Smooth muscle cell (in vitro differentiated cells): ENCODE results near the gene CRMP1. TPM values are rescaled to one million over a fixed set of nuclear protein-coding genes. Genes with fewer than 3 reads are reported as not detected.

Experiments
- DNase-seq: peaks from one replicate; lab custom pipeline; 2025; ENCODE audit not compliant: unreplicated experiment; lab: John Stamatoyannopoulos, UW
- H2AFZ ChIP-seq: fragments of 200-600 bp; sonication (generic); 2 replicates; pipeline ENCODE4 v1.6.0; 2016; ENCODE audit warnings: antibody characterized with exemption, low read depth, mild to moderate bottlenecking
- H3F3A ChIP-seq: fragments of 200-600 bp; sonication (generic); 2 replicates; pipeline ENCODE4 v1.6.0; 2017; ENCODE audit warnings: antibody characterized with exemption, low read depth
- H3K27ac ChIP-seq: fragments of 200-600 bp; sonication (generic); 2 replicates; pipeline ENCODE4 v1.5.1; 2016; ENCODE audit warnings: low read depth, mild to moderate bottlenecking
- H3K27me3 ChIP-seq: fragments of 200-600 bp; sonication (generic); 2 replicates; pipeline ENCODE4 v1.6.1; 2016; ENCODE audit warnings: low read depth, mild to moderate bottlenecking
- H3K36me3 ChIP-seq: fragments of 200-600 bp; sonication (generic); 2 replicates; pipeline ENCODE4 v1.5.1; 2016; ENCODE audit warnings: low read depth
- H3K4me1 ChIP-seq: fragments of 200-600 bp; sonication (generic); 2 replicates; pipeline ENCODE4 v1.5.1; 2016; ENCODE audit warnings: low read depth
- H3K4me2 ChIP-seq: fragments of 200-600 bp; sonication (generic); 2 replicates; pipeline ENCODE4 v1.6.0; 2016; ENCODE audit warnings: mild to moderate bottlenecking
- H3K4me3 ChIP-seq: fragments of 200-600 bp; sonication (generic); 2 replicates; pipeline ENCODE4 v1.5.1; 2016; ENCODE audit warnings: mild to moderate bottlenecking
- H3K79me2 ChIP-seq: fragments of 200-600 bp; sonication (generic); 2 replicates; pipeline ENCODE4 v1.6.0; 2016; ENCODE audit warnings: low read depth, mild to moderate bottlenecking
- H3K9ac ChIP-seq: fragments of 200-600 bp; sonication (generic); 2 replicates; pipeline ENCODE4 v1.6.0; 2016; ENCODE audit warnings: low read depth
- H3K9me3 ChIP-seq: fragments of 200-600 bp; sonication (generic); replicated peaks from 2 replicates; pipeline ENCODE4 v1.5.1; 2016; ENCODE audit warnings: low read depth
- H4K20me1 ChIP-seq: fragments of 200-600 bp; sonication (generic); 2 replicates; pipeline ENCODE4 v1.6.0; 2016; ENCODE audit warnings: low read depth
- WGBS: methylation state at CpG from one replicate; pipeline ENCODE4 v1.1.7; 2016; ENCODE audit warnings: low lambda C conversion rate; 5-methylcytosine and 5-hydroxymethylcytosine counted together
- polyA plus RNA-seq: library from polyadenylated mRNA; unstranded; fragments of >200 nt; fragmentation: Nextera tagmentation; extraction: Ambion mirVana; gene quantifications from 2 replicates; pipeline ENCODE4 v1.2.1, GENCODE V29; 2016
- total RNA-seq: library from RNA; depleted of rRNA; stranded (reverse); fragments of >200 nt; gene quantifications from 2 replicates; pipeline ENCODE4 v1.2.3, GENCODE V29; 2014
- TF ChIP-seq, protein P1 (sequence below): fragments of 200-600 bp; sonication (generic); IDR thresholded peaks from 2 replicates; pipeline ENCODE4 v1.5.1; 2017; ENCODE audit warnings: borderline replicate concordance, mild to moderate bottlenecking, antibody characterized with exemption; ENCODE audit not compliant: insufficient read depth, poor library complexity, severe bottlenecking

Gene CRMP1
- total and polyA plus RNA-seq, 2 experiments from 2014 or later = 12.5 to 18.6 TPM

DNA sequence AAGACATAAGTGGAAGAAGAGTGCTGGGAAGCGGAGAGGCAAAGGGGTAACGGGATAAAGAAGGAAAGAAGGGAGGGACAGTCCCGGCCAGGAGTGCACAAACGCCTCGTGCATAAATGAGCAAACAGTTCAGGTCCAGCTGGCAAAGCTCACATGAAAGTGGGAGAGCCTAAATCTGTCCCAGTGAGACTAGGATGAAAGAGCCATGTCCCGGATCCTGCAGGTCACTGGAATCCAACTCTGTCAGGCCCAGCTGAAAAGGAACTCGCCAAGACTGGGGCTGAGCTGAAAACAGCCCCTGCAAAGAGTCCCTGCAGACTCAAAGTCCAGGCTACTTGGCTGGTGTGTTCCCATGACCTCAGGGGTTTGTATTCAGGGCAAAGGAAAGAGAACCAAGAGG lies 38.0 kb upstream of the CRMP1 start:
- H2AFZ ChIP-seq = no peak overlapping the region
- DNase-seq = no peak
- no peaks in the 10 kb centered on the region for H3F3A ChIP-seq
- H3K4me1 ChIP-seq = no peaks in the 10 kb centered on the region
- no peaks in the 10 kb centered on the region for H3K36me3 ChIP-seq
- no peaks in the 10 kb centered on the region for H3K9me3 ChIP-seq
- H4K20me1 ChIP-seq = no peaks in the 10 kb centered on the region
- no peak overlapping the region for H3K4me2 ChIP-seq
- H3K9ac ChIP-seq = no peak overlapping the region
- no peak overlapping the region for H3K27ac ChIP-seq
- 91% methylated on average over 7 of the region's 7 CpGs for WGBS
- peaks cover 21% of the 10 kb centered on the region for H3K27me3 ChIP-seq
- TF ChIP-seq, protein P1, sequence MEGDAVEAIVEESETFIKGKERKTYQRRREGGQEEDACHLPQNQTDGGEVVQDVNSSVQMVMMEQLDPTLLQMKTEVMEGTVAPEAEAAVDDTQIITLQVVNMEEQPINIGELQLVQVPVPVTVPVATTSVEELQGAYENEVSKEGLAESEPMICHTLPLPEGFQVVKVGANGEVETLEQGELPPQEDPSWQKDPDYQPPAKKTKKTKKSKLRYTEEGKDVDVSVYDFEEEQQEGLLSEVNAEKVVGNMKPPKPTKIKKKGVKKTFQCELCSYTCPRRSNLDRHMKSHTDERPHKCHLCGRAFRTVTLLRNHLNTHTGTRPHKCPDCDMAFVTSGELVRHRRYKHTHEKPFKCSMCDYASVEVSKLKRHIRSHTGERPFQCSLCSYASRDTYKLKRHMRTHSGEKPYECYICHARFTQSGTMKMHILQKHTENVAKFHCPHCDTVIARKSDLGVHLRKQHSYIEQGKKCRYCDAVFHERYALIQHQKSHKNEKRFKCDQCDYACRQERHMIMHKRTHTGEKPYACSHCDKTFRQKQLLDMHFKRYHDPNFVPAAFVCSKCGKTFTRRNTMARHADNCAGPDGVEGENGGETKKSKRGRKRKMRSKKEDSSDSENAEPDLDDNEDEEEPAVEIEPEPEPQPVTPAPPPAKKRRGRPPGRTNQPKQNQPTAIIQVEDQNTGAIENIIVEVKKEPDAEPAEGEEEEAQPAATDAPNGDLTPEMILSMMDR = no peak
- no peak overlapping the region for H3K4me3 ChIP-seq
- no peaks in the 10 kb centered on the region for H3K79me2 ChIP-seq

DNA sequence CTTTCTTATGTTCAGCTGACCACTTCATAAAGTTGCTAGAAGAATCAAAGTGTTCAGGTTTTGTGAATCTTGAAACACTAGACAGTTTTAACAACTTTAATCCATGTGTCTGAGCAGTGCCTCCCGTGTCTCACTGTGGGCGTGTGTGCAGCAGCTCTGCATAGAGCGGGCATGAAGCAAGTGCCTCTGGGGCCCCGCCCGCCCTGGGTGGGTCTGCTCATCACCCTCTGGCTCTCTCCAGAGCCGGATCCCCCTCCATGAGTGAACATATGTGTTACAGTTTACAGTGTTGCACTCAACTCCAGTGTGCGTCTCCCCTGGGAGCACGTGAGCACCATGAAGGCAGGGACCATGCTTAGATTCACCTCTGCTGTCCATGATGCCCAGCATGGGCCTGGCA lies 37.6 kb upstream of the CRMP1 start:
- Histone ChIP-seq H3K4me2 (no peak overlapping the region), H3F3A (no peaks in the 10 kb centered on the region), H3K27ac (no peak overlapping the region), H3K9ac (no peak overlapping the region), H3K4me1 (no peaks in the 10 kb centered on the region), H3K4me3 (no peak overlapping the region), H3K9me3 (no peaks in the 10 kb centered on the region), H2AFZ (no peak overlapping the region), H3K79me2 (no peaks in the 10 kb centered on the region), H3K27me3 (peaks cover 21% of the 10 kb centered on the region), H4K20me1 (no peaks in the 10 kb centered on the region), H3K36me3 (no peaks in the 10 kb centered on the region)
- TF ChIP-seq, protein P1 = no peak
- DNase-seq = no peak
- WGBS = 92% methylated on average over 8 of the region's 8 CpGs

DNA sequence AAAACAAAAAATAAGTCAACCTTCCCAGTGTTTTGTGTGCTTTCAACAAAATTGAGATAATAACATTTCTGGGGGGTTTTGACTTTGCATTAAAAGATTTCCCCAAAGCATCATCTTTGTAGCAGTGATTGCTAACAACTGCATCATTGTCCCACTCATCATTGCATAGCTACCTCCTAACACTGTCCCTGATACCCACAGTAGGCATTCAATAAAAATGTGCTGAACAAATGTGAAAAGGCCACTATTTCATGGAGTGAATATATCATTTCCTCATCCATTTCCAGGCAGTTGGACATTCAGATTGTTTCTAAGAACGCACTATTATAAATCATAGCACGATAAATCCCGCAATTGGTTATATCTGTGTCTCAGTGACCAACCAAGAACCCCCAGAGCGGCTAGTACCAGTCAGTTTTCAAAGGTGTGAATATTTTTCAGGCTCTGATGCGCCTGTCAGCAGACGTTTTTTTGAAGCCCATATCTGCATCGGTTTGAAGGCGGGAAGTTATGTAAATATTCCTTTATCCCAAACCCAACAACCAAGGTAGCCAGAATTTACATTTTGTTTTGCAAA lies 36.0 kb upstream of the CRMP1 start:
- Histone ChIP-seq H3K9ac (no peak overlapping the region), H3K9me3 (no peaks in the 10 kb centered on the region), H3K4me2 (no peak overlapping the region), H4K20me1 (no peaks in the 10 kb centered on the region), H3K27ac (no peak overlapping the region), H3K27me3 (peaks cover 21% of the 10 kb centered on the region), H3K79me2 (no peaks in the 10 kb centered on the region), H3F3A (no peaks in the 10 kb centered on the region), H3K4me3 (no peak overlapping the region), H3K36me3 (no peaks in the 10 kb centered on the region), H3K4me1 (no peaks in the 10 kb centered on the region), H2AFZ (no peak overlapping the region)
- DNase-seq = no peak
- TF ChIP-seq, protein P1 = no peak
- 73% methylated on average over 8 of the region's 8 CpGs for WGBS

DNA sequence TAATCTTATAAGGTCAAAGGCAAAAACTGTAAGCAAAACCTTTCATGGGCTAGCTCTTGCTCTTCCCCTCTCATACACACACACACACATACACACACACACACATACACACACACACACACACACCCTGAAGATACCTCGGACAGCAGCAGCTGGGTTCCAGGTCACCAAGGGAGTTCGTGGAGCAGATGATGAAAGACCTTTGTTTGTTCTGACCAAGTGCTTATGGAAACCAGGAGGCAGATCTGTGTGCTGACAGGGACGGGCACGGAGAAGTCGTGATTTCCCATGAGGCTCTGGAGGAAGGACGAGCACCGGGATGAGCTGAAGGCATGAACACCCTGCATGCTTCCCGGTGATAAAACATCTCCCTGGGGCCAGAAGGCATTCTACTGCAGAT lies 35.4 kb upstream of the CRMP1 start:
- H3F3A ChIP-seq = no peaks in the 10 kb centered on the region
- WGBS = 84% methylated on average over 8 of the region's 8 CpGs
- H3K36me3 ChIP-seq = no peaks in the 10 kb centered on the region
- H3K9ac ChIP-seq = no peak overlapping the region
- H3K4me1 ChIP-seq = no peaks in the 10 kb centered on the region
- H3K27ac ChIP-seq = no peak overlapping the region
- TF ChIP-seq, protein P1 = no peak
- no peak overlapping the region for H3K4me2 ChIP-seq
- no peak overlapping the region for H2AFZ ChIP-seq
- peaks cover 21% of the 10 kb centered on the region for H3K27me3 ChIP-seq
- no peak overlapping the region for H3K4me3 ChIP-seq
- no peaks in the 10 kb centered on the region for H4K20me1 ChIP-seq
- H3K79me2 ChIP-seq = no peaks in the 10 kb centered on the region
- H3K9me3 ChIP-seq = no peaks in the 10 kb centered on the region
- DNase-seq = no peak
